NCI-H2107 treated with DMSO at 0.1 percent for 48 hours (cell line): ENCODE measurements around the gene ADAMTS4.

Experiments used
- DNase-seq: peaks from one replicate; lab custom pipeline; 2025; ENCODE audit not compliant: unreplicated experiment; lab: John Stamatoyannopoulos, UW

ADAMTS4 gene

DNA sequence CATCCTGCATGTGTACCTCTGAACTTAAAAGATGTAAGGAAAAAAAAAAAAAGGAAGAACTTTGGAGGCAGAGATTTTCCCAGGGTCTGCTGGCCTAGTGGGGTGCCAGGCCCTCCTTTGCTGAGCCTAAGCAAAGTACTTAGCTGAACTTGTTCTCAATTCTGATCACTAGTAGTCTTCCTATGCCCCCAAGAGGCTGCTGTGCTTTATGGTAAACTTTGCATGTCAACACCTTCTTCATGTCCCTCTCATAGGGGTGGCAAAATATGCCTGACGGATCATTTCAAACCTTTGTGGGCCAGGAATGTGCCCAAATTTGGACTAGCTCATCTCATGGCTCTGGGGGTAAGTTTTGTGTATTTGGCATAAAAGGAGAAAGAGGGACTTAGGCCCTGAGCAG lies 41.0 kb downstream of the ADAMTS4 start:
- no peak for DNase-seq

DNA sequence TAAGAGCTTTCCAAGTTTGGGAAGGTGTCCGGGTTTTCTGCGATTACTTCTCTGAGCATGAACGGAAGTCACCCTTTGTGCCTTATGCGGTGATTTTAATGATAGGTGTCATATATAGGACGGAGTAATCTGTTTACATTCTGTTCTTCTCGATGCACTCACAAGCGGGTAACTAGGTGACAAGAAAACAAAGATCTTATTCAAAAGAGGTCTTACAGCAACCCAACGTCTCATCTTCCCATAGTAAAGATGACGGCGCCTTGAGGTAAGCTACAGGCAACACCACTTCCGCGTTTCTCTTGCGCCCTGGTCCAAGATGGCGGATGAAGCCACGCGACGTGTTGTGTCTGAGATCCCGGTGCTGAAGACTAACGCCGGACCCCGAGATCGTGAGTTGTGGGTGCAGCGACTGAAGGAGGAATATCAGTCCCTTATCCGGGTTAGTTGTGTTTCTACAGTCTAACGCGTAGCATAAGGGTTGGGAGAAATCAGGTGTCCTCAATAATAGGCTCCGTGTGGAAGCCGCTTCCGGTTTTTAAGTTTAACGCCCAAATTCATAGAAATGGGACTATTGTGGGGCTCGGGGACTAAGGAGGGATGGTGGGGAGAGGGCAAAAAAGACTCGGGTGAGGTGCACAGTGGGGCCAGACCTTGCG lies 45.0 kb downstream of the ADAMTS4 start, which contains the start of gene UFC1:
UFC1 (plus strand) TSS at position 297 of the 656 bp plus-strand sequence; CDS start at position 317, 20 bp downstream.
- peak; percentile 90 for DNase-seq

DNA sequence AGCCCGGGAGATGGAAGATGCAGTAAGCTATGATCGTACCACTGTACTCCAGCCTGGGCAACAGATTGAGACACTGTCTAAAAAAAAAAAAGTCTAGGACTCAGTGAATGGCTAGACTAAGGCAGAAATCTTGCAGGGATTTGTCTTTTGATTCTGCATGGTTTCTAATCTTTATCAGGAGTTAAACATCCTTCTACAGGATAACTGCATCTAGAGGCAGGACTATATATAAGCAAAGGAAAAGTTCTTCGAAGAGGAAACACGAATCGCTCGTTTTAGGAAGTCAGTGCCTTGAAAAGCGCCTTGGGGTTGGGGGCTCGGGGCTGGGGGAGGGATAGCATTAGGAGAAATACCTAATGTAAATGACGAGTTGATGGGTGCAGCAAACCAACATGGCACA lies 45.7 kb downstream of the ADAMTS4 start:
- no peak for DNase-seq

- no peak for DNase-seq
Observed at GRCh38 chr1:161145832-161146231, 53.0 kb downstream of the ADAMTS4 start.

DNA sequence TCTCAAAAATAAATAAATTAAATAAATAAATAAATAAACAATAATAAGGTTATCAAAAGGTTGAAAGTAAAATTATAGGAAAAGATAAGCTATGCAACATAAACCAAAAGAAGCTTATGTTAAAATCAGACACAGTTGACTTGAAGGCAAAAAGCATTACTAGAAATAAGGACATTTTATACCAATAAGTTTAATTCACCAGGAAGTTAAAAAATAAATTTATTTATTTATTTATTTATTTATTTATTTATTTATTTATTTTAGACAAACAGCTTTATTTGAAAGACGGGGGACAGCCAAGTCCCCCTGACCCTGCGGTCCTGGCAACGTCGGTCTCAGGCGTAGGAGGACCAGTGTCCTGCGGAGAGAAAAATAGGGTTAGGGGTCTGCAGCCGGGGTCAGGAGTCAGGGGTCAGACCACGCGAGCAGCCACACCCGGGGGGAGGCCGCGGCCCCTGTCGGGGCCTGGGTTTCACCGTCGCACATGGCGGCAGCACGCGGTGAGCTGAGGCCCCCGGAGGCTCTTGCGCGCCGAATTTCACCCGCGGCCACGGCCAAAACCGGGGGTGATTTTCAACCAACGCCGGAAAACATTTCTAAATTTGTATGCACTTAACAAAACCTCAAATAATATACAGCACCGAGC lies 58.0 kb downstream of the ADAMTS4 start:
- DNase-seq, result no peak

DNA sequence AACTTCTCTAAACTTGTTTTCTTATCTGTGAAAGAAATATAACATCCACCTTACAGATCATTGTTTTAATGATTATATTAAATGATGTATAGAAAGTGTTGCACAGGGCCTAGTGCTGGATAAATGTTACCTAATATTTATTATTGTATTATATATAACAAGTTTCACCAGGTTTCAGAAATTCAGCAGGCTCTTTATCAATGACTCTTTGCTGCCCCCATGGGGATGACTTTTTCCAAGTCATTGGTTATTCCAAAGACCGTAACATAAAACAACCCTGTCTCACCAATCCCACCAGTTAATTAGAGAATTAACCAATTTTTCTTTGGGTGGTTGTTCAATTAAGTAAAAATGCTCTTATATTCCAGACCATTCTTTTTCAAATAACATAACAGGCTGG lies 59.1 kb downstream of the ADAMTS4 start:
- DNase-seq, result peak; percentile 51

DNA sequence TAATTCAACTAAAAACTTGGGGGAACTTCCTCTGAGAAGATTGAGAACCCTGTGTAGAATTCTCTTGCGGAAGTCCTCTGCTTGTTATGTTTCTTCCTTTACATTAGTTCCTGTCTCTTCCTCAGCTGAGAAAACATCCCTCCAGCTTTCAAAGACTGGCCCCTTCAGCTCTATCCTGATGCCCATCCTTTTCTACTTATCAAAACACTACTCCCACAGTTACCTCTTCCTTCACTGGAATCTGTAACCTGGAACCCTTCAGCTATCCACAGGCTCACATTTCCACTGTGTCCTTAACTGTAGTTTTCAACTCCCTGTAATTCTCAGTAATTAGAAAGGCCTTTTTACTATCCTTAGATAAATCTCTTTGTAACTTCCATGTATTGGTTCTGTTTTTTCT lies 60.4 kb downstream of the ADAMTS4 start:
- DNase-seq, result no peak

- no peak for DNase-seq
Observed at GRCh38 chr1:161137881-161138280, 61.0 kb downstream of the ADAMTS4 start.
